Cardiac fibroblast (primary cell): ENCODE results near the gene TNFRSF12A.
A peak's percentile ranks its signal among the peaks of the same experiment; 100 is the strongest.

Experiments
- DNase-seq, 2 donors: peaks; one replicate each; pipeline versions ENCODE4 v3.0.0 to v3.0.0-alpha.2; 2010; ENCODE audit warnings: low read depth in 2 of 2
- H3K4me3 ChIP-seq, 2 donors: replicated peaks in 1 of 2; 1 replicate in 1 of 2; 2 replicates in 1 of 2; pipeline ENCODE4 v1.5.1; 2011; ENCODE audit warnings: low read depth in 2 of 2, low read length in 2 of 2, mild to moderate bottlenecking in 2 of 2, moderate library complexity in 1 of 2
- TF ChIP-seq, protein P1 (sequence below): IDR thresholded peaks from one replicate; pipeline ENCODE4 v1.5.1; 2011; ENCODE audit warnings: low read depth, mild to moderate bottlenecking, low read length, inconsistent platforms

TNFRSF12A gene

DNA sequence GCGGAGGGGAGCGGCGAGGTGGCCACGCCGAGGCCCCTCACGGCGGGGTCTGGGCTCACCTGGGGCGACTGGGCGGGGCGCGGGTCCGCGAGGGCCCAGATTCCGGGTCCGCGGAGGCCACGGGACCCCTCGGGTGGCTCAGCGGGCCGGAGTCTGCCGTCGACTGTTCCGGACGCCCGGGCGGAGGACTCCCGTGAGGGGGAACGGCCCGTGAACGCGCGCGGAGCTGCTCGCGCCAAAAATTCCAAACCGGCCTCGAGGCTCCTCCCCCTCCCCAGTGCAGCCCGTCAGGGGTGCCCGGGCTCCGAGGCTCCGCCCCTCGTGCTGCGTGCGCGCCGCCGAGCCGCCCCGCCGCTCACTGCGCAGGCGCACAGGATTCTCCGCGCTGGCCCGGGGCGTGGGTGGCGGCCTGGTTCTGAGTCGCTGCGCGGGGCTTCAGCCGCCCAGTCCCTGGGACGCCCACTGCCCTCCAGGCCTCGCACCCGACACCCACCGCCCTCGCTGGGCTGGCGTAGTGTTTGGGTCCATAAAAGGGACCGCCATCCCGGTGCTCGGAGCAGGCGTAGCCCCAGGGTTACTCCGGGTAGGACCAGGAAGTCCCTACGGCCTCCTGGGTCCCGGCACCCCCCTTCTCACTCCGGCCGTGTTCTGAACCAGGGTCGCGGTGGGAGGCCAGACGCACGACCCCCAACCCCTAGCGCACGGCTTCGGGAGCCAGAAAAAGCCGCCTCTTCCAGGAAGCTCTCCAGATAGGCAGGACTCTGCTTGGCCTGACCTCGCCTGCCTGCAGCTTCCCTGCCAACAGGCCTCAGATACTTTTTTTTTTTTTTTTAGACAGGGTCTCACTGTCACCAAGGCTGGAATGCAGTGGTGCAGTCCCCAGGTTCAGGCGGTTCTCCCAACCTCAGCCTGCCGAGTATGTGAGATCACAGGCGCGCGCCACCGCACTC lies 39.7 kb upstream of the TNFRSF12A start, which contains the start of gene PKMYT1:
TSS of gene PKMYT1 (minus strand) at position 220 of the 950 bp plus-strand sequence. CDS start 789 bp downstream, outside the sequence.
- TF ChIP-seq, protein P1, sequence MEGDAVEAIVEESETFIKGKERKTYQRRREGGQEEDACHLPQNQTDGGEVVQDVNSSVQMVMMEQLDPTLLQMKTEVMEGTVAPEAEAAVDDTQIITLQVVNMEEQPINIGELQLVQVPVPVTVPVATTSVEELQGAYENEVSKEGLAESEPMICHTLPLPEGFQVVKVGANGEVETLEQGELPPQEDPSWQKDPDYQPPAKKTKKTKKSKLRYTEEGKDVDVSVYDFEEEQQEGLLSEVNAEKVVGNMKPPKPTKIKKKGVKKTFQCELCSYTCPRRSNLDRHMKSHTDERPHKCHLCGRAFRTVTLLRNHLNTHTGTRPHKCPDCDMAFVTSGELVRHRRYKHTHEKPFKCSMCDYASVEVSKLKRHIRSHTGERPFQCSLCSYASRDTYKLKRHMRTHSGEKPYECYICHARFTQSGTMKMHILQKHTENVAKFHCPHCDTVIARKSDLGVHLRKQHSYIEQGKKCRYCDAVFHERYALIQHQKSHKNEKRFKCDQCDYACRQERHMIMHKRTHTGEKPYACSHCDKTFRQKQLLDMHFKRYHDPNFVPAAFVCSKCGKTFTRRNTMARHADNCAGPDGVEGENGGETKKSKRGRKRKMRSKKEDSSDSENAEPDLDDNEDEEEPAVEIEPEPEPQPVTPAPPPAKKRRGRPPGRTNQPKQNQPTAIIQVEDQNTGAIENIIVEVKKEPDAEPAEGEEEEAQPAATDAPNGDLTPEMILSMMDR: no peak
- DNase-seq: peak; percentile 82 to 89
- peak within 1 kb of the TSS; percentile 66 to 71 for H3K4me3 ChIP-seq

DNA sequence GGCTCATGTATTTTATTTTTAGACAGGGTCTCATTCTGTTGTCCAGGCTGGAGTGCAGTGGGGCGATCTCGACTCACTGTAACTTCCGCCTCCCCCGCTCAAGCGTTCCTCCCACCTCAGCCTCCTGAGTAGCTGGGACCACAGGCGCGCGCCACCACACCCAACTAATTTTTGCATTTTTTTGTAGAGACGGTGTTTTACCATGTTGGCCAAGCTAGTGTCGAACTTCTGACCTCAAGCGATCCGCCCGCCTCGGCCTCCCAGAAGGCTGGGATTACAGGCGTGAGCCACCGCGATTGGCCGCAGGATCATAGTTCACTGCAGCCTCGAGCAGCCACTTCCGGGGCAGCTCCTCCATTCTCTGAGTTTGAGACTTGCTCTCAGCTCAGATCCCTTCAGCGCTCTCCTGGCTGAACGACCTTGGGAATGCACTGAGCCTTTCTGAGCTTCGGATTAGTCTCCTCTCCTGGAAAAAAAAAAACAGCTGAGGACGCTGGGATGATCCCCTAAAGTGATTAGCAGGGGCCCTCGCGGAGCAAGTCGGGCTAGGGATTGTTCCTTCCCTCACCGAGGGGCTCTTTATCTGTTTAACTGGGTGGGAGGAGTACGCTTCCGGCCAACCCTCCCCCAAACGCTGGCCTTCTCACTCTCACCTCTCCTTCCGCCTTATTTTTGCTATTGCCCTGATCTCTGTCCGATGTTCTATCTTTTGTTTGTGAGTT lies 38.8 kb upstream of the TNFRSF12A start:
- peak overlapping the region in 1 of 2 donors; percentile 71 for H3K4me3 ChIP-seq
- TF ChIP-seq, protein P1: no peak
- peak in 1 of 2 donors; percentile 23 for DNase-seq

- no peak for DNase-seq
- TF ChIP-seq, protein P1: no peak
- H3K4me3 ChIP-seq: no peak overlapping the region
These were observed 38.3 kb upstream of the TNFRSF12A start for GRCh38 chr16:2981899-2982250.

GRCh38 chr16:2982402-2982801 lies 37.8 kb upstream of the TNFRSF12A start:
- TF ChIP-seq, protein P1: no peak
- DNase-seq: no peak

GRCh38 chr16:2983706-2984136 lies 36.4 kb upstream of the TNFRSF12A start:
- TF ChIP-seq, protein P1: peak; percentile 44
- peak; percentile 74 to 82 for DNase-seq
- peak overlapping the region; percentile 13 to 33 for H3K4me3 ChIP-seq

More at GRCh38 chr16:2982402-2982801, 37.8 kb upstream of the TNFRSF12A start:
- no peak overlapping the region for H3K4me3 ChIP-seq

DNA sequence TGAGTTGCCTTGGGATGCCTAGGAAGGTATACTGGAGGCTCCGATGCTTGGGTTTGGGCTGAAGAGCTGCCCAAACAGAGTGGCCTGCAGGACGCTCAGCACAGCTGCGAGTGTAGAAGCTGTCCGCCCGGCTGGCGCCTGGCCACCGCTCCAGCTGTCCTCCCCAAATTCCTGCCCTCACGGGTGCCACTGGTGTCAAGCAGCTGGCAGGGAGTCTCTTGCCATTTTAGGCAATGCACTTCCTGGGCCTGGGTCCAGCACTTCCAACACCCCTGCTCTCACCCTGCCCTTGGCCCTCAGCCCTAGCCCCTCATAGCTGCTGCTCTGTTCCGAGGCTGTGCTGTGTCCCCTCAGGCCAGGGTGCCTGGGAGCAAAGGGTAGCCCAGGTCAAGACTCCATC lies 34.7 kb upstream of the TNFRSF12A start:
- DNase-seq: no peak
- H3K4me3 ChIP-seq: no peak overlapping the region
- TF ChIP-seq, protein P1: no peak
